Measurements from ENCODE around the gene POMC.

- TF ChIP-seq, protein P1, sequence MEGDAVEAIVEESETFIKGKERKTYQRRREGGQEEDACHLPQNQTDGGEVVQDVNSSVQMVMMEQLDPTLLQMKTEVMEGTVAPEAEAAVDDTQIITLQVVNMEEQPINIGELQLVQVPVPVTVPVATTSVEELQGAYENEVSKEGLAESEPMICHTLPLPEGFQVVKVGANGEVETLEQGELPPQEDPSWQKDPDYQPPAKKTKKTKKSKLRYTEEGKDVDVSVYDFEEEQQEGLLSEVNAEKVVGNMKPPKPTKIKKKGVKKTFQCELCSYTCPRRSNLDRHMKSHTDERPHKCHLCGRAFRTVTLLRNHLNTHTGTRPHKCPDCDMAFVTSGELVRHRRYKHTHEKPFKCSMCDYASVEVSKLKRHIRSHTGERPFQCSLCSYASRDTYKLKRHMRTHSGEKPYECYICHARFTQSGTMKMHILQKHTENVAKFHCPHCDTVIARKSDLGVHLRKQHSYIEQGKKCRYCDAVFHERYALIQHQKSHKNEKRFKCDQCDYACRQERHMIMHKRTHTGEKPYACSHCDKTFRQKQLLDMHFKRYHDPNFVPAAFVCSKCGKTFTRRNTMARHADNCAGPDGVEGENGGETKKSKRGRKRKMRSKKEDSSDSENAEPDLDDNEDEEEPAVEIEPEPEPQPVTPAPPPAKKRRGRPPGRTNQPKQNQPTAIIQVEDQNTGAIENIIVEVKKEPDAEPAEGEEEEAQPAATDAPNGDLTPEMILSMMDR (IDR thresholded peaks at IDR 0.05) = no peak
- no peak for TF ChIP-seq ZFX (IDR thresholded peaks at IDR 0.05; ENCODE audit: borderline replicate concordance)
These were observed 38.7 kb upstream of the POMC start for GRCh38 chr2:25207078-25207545.

Measured in 22Rv1 (cell line).